HG02763 (cell line): ENCODE measurements around the gene FGF4.

ENCODE experiments used
- ATAC-seq: cut with Tn5 transposase; IDR thresholded peaks from one replicate; pipeline ENCODE4 v1.9.1; 2021; ENCODE audit warnings: mild to moderate bottlenecking, moderate library complexity; ENCODE audit not compliant: unreplicated experiment

The FGF4 gene

GRCh38 chr11:69775163-69775755 is at the start of gene FGF4:
Gene FGF4, minus strand, starts transcription at chr11:69775341. Its CDS starts 257 bp downstream, at chr11:69775084.
- no peak for ATAC-seq

GRCh38 chr11:69823641-69824265 is 48.6 kb upstream of the FGF4 start:
- ATAC-seq, result no peak

- no peak for ATAC-seq
These were observed 47.7 kb upstream of the FGF4 start for GRCh38 chr11:69822676-69823494.

GRCh38 chr11:69821511-69822040 is 46.4 kb upstream of the FGF4 start:
- ATAC-seq, result no peak

GRCh38 chr11:69820441-69820840 is 45.3 kb upstream of the FGF4 start:
- ATAC-seq, result no peak

- ATAC-seq, result no peak
These were observed 44.5 kb upstream of the FGF4 start for GRCh38 chr11:69819541-69820070.

- no peak for ATAC-seq
These were observed 43.7 kb upstream of the FGF4 start, which contains the start of gene FGF3 for GRCh38 chr11:69818603-69819441. Gene FGF3, minus strand, starts transcription at chr11:69819416. Its CDS starts 483 bp downstream, at chr11:69818933.

- no peak for ATAC-seq
These were observed 43.1 kb upstream of the FGF4 start for GRCh38 chr11:69818231-69818602.

- ATAC-seq, result no peak
These were observed 42.4 kb upstream of the FGF4 start for GRCh38 chr11:69817265-69818230.

GRCh38 chr11:69816671-69817070 is 41.5 kb upstream of the FGF4 start:
- no peak for ATAC-seq

GRCh38 chr11:69815973-69816372 is 40.8 kb upstream of the FGF4 start:
- ATAC-seq, result no peak

GRCh38 chr11:69814902-69815301 is 39.8 kb upstream of the FGF4 start:
- no peak for ATAC-seq

- ATAC-seq, result no peak
These were observed 39.3 kb upstream of the FGF4 start for GRCh38 chr11:69814411-69814810.

- no peak for ATAC-seq
These were observed 38.7 kb upstream of the FGF4 start for GRCh38 chr11:69813839-69814238.

- ATAC-seq, result no peak
These were observed 37.8 kb upstream of the FGF4 start for GRCh38 chr11:69812946-69813345.

- no peak for ATAC-seq
These were observed 37.1 kb upstream of the FGF4 start for GRCh38 chr11:69812256-69812655.

GRCh38 chr11:69811431-69811830 is 36.3 kb upstream of the FGF4 start:
- no peak for ATAC-seq

GRCh38 chr11:69810289-69811118 is 35.4 kb upstream of the FGF4 start:
- ATAC-seq, result no peak
